Muscle of leg (tissue), 11 donors: ENCODE data around the gene VAMP3. TPM values are rescaled to one million over a fixed set of nuclear protein-coding genes. Genes with fewer than 3 reads are reported as not detected.

ENCODE experiments used
- DNase-seq: peaks from one replicate; pipeline ENCODE4 v3.0.0; 2013
- H3K27ac ChIP-seq: one replicate; pipeline ENCODE4 v1.5.1; 2013; ENCODE audit warnings: mild to moderate bottlenecking, low read length, control low read depth
- H3K27me3 ChIP-seq: one replicate; pipeline ENCODE4 v1.6.1; 2013; ENCODE audit warnings: low read length; ENCODE audit not compliant: control insufficient read depth, insufficient read depth
- H3K36me3 ChIP-seq: one replicate; pipeline ENCODE4 v1.6.1; 2013; ENCODE audit warnings: low read length; ENCODE audit not compliant: control insufficient read depth, insufficient read depth
- H3K4me1 ChIP-seq: one replicate; pipeline ENCODE4 v1.6.1; 2013; ENCODE audit warnings: low read length; ENCODE audit not compliant: control insufficient read depth, insufficient read depth
- H3K4me3 ChIP-seq: one replicate; pipeline ENCODE4 v1.5.1; 2013; ENCODE audit warnings: low read length, control low read depth
- H3K9me3 ChIP-seq: replicated peaks from 2 replicates; pipeline ENCODE4 v1.6.1; 2013; ENCODE audit warnings: low read depth, low read length; ENCODE audit not compliant: control insufficient read depth
- WGBS: methylation state at CpG from one replicate; pipeline ENCODE4 v1.1.5; 2013; ENCODE audit warnings: missing lambda C conversion rate; ENCODE audit not compliant: insufficient coverage; 5-methylcytosine and 5-hydroxymethylcytosine counted together
- polyA plus RNA-seq, 8 donors: library from polyadenylated mRNA; unstranded; fragments of 120-200 nt; gene quantifications; one replicate each; pipeline versions ENCODE4 v1.2.1 to v1.2.3, GENCODE V29; 2013; ENCODE audit warnings: inconsistent platforms in 1 of 8, low replicate concordance in 1 of 8; ENCODE audit not compliant: insufficient read length in 8 of 8, insufficient read depth in 1 of 8
- total RNA-seq: library from RNA; stranded (reverse); fragments of 120-200 nt; gene quantifications from one replicate; pipeline ENCODE4 v1.2.4, GENCODE V29; 2013

VAMP3 gene
- total and polyA plus RNA-seq, 9 donors, result 57.5 to 80.4 (median 72.8) TPM

DNA sequence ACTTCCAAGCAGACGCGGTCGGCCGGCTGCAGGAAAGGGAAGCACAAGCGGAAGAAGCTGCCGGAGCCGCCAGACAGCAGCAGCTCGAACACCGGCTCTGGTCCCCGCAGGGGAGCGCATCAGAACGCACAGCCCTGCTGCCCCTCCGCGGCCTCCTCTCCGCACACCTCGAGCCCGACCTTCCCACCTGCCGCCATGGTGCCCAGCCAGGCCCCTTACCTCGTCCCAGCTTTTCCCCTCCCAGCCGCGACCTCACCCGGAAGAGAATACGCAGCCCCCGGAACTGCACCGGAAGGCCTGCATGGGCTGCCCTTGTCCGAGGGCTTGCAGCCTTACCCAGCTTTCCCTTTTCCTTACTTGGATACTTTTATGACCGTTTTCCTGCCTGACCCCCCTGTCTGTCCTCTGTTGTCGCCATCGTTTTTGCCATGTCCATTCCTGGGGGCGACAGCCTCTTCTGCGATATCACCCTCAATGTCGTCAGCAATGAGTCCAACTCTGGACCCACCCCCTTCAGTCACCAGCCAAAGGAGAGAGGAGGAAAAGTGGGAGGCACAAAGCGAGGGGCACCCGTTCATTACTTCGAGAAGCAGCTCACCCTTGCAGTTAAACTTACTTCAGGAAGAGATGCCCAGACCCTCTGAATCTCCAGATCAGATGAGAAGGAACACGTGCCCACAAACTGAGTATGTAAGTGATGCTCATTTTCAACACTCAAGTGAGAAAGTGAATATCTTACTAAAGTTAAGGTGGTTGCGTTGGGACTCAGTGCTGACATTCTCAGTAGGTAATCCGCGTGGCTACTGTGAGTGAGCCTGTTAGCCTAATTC is 56.2 kb downstream of the VAMP3 start:
- Histone ChIP-seq H3K27me3 (no peaks in the 10 kb centered on the region), H3K4me3 (peak overlapping the region; percentile 42), H3K36me3 (peaks cover 17% of the 10 kb centered on the region), H3K27ac (no peak overlapping the region), H3K4me1 (no peaks in the 10 kb centered on the region), H3K9me3 (no peaks in the 10 kb centered on the region)
- WGBS, result 71% methylated on average over 32 of the region's 39 CpGs
- no peak for DNase-seq

Other genes with a start within 250 kb of the VAMP3 start
- 3.5 TPM for gene PER3, start 13.0 kb downstream of the VAMP3 start, total RNA-seq
- 1 to 10 TPM; 4.1 to 8.8 (median 5.8) TPM for gene PER3, start 13.0 kb downstream of the VAMP3 start, polyA plus RNA-seq
- gene UTS2, start 81.8 kb downstream of the VAMP3 start, total RNA-seq, result not detected
- gene UTS2, start 81.8 kb downstream of the VAMP3 start, polyA plus RNA-seq, result under 1 TPM in 1 of 8 donors, not detected in 7; 0.21 TPM
- gene TNFRSF9, start 169.5 kb downstream of the VAMP3 start, total RNA-seq, result 0.13 TPM
- under 1 TPM in 7 of 8 donors, not detected in 1; 0.04 to 0.19 (median 0.08) TPM for gene TNFRSF9, start 169.5 kb downstream of the VAMP3 start, polyA plus RNA-seq
- 236 TPM for gene PARK7, start 190.4 kb downstream of the VAMP3 start, total RNA-seq
- 100 to 1,000 TPM; 302 to 363 (median 328) TPM for gene PARK7, start 190.4 kb downstream of the VAMP3 start, polyA plus RNA-seq